ENCODE measurements around the gene C19orf25. TPM values are rescaled to one million over a fixed set of nuclear protein-coding genes. Genes with fewer than 3 reads are reported as not detected.
"Not testable (repeated sequence)": the region's sequence is repeated elsewhere in the genome, so short reads cannot be mapped to it uniquely, and the experiment has no call there.

C19orf25 gene
- total RNA-seq, 1 experiment from 2014 or later = 29.3 TPM

DNA sequence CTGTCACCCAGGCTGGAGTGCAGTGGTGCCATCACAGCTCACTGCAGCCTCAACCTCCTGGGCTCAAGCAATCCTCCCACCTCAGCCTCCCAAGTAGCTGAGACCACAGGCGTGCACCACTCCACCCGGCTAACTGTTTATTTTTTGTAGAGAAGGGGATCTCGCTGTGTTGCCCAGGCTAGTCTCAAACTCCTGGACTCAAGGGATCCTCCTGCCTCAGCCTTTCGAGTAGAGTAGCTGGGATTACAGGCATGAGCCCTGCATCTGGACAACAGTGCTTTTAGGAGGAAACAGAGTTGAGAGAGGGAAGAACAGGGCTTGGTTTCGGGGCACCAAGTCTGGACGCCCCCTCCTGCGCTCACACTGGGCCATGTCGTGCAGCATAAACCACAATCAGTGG is 40.8 kb upstream of the C19orf25 start:
- not testable (repeated sequence) for H3K4me1 ChIP-seq (replicated peaks); H3K27ac ChIP-seq; DNase-seq (ENCODE audit: low read depth in 1 of 2, low spot score in 2 of 2)

DNA sequence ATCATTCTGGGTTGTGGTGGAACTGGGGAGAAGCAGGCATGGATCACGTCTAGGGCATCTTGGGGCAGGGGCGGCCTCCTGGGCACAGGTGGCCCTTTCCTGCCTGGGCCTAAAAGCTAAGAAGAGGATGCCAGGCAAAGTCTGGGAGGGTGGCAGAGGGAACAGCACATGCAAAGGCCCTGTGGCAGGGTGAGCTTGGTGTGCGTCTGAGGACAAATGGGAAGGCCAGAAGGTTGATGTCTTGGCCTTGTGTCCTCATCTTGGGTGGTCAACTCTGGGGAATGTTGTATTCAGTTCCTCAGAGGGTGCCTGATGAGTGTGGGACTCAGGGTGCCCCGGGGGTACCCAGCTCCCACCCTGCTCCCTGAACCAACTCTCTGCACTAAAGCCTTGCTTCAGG is 39.5 kb upstream of the C19orf25 start:
- Histone ChIP-seq H3K9me3 (replicated peaks) (0 out of 2 replicates have a peak, but pooled peaks cover 2% of the 10 kb centered on the region), H3K36me3 (no peaks in the 10 kb centered on the region), H3K27me3 (replicated peaks) (peaks cover 19% of the 10 kb centered on the region), H3K4me3 (no peak overlapping the region), H3K4me1 (replicated peaks) (peaks cover 7% of the 10 kb centered on the region), H3K27ac (no peak overlapping the region)
- DNase-seq (ENCODE audit: low read depth in 1 of 2, low spot score in 2 of 2) = no peak

More for the DNA sequence above, 40.8 kb upstream of the C19orf25 start:
- peaks cover 30% of the 10 kb centered on the region for H3K27me3 ChIP-seq (replicated peaks)
- H3K4me3 ChIP-seq; H3K36me3 ChIP-seq; H3K9me3 ChIP-seq (replicated peaks): not testable (repeated sequence)

DNA sequence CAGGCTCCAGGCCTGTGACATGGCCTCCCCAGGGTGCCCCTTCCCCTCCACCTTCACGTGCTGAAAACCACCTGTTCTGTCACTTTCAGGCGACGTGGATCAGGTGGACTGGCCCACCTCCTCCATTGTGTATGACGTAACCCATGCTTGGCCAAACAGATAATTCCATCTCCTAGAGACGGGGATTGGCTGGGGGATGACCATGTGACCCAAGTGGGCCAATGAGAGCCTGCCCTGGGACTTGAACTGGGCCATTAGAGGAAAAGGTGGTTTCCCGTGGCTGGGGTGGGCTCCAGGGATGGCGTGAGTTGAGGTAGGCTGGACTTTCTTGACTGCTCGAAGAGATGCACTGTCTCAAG is 37.4 kb upstream of the C19orf25 start:
- Histone ChIP-seq H3K4me1 (replicated peaks) (peaks cover 17% of the 10 kb centered on the region), H3K27me3 (replicated peaks) (peaks cover 2% of the 10 kb centered on the region), H3K9me3 (replicated peaks) (peaks cover 2% of the 10 kb centered on the region; the same call in 1 of the 2 replicates), H3K36me3 (no peaks in the 10 kb centered on the region), H3K27ac (no peak overlapping the region), H3K4me3 (no peak overlapping the region)
- DNase-seq (ENCODE audit: low read depth in 1 of 2, low spot score in 2 of 2) = no peak

DNA sequence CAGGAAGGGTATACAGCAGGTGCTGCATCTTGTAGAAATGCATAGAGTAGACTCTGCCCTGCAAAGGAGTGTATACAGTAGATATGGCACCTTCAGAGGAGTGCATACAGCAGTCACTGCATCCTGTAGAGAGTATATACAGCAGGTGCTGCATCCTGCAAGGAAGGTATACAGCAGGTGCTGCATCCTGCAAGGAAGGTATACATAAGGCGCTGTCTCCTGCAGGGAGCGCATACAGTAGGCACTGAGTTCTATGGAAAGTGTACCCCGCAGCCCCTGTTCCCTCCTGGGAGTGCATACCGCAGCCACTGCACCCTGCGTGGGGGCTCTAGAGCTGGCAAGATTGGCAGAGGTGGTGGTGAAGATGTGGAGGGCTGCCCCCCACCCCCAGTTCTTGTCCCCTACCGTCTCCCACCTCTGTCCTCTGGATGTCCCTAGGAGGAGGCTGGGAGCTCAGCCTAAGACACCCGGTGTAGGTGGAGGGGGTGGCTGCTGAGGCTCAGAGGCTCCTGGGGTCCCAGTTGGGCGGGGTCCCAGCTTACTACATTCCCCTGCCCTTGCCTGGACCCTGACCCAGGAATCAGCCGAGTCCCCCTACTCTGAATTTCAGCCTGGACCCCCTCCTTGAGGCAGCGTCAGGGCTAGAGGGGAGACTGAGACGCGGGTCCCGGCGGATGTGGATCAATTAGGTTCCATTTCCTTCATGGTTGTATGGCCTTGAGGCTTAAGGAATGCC is 36.1 kb upstream of the C19orf25 start:
- H3K27ac ChIP-seq = no peak overlapping the region
- H3K4me3 ChIP-seq = no peak overlapping the region
- H3K4me1 ChIP-seq (replicated peaks) = peaks cover 17% of the 10 kb centered on the region
- no peaks in the 10 kb centered on the region for H3K36me3 ChIP-seq
- no peaks in the 10 kb centered on the region; the same call in none of the 2 replicates for H3K27me3 ChIP-seq (replicated peaks)
- no peak for DNase-seq (ENCODE audit: low read depth in 1 of 2, low spot score in 2 of 2)
- H3K9me3 ChIP-seq (replicated peaks) = peaks cover 2% of the 10 kb centered on the region; the same call in 1 of the 2 replicates

DNA sequence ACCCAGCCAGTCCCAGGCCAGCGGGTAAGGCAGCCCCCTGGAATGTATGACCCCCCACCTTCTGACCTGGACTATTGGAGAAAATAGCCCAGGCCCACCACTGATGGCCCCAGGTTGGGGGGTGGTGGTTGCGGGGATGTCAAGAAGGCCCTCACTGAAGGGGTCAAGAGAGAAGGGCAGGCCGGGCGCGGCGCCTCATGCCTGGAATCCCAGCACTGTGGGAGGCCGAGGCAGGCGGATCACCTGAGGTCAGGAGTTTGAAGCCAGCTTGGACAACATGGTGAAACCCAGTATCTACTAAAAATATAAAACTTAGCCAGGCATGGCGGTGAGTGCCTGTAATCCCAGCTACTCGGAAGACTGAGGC is 35.3 kb upstream of the C19orf25 start:
- Histone ChIP-seq H3K4me1 (replicated peaks) (peaks cover 17% of the 10 kb centered on the region), H3K27ac (no peak overlapping the region), H3K4me3 (no peak overlapping the region), H3K36me3 (no peaks in the 10 kb centered on the region), H3K9me3 (replicated peaks) (peaks cover 2% of the 10 kb centered on the region; the same call in 1 of the 2 replicates), H3K27me3 (replicated peaks) (no peaks in the 10 kb centered on the region; the same call in none of the 2 replicates)
- no peak for DNase-seq (ENCODE audit: low read depth in 1 of 2, low spot score in 2 of 2)

DNA sequence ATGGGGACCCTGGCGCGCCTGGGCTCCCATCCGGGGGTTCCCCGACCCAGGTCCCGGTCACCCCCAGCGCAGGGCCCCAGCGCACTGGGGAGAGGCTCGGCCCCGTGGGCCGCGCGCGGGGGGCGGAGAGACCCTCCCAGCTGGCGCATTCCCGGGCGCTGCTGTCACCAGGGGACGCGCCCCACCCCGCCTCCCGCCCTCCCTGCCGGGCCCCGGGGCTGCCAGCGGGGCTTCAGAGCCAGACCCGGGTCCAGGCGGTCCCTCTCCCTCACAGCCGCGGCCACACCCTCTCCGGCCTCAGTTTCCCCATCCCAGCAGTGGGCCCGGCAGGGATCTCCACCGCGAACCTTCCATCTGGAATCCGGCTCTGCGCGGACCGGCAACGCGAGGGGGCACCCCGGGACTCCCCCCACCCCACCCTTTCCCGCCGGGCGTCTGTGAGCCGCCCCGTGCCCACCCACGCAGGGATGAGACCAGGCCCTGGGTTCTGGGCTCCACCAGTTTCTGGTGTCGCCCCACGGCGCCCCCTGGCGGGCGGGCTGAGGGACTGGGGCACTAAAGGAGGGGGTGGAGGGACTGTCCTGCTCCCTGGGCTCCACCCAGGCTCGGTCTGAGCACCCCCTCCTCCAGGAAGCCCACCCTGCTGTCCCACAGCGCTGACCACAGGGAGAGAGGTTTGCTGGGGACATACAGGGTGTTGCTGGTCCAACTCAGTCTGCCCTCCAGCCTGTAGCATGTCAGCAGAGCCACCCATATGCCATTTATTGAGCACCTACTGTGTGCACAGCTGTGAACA is 34.7 kb upstream of the C19orf25 start:
- peaks cover 17% of the 10 kb centered on the region for H3K4me1 ChIP-seq (replicated peaks)
- peak; percentile 48 to 80 for DNase-seq (ENCODE audit: low read depth in 1 of 2, low spot score in 2 of 2)
- peaks cover 2% of the 10 kb centered on the region; the same call in 1 of the 2 replicates for H3K9me3 ChIP-seq (replicated peaks)

DNA sequence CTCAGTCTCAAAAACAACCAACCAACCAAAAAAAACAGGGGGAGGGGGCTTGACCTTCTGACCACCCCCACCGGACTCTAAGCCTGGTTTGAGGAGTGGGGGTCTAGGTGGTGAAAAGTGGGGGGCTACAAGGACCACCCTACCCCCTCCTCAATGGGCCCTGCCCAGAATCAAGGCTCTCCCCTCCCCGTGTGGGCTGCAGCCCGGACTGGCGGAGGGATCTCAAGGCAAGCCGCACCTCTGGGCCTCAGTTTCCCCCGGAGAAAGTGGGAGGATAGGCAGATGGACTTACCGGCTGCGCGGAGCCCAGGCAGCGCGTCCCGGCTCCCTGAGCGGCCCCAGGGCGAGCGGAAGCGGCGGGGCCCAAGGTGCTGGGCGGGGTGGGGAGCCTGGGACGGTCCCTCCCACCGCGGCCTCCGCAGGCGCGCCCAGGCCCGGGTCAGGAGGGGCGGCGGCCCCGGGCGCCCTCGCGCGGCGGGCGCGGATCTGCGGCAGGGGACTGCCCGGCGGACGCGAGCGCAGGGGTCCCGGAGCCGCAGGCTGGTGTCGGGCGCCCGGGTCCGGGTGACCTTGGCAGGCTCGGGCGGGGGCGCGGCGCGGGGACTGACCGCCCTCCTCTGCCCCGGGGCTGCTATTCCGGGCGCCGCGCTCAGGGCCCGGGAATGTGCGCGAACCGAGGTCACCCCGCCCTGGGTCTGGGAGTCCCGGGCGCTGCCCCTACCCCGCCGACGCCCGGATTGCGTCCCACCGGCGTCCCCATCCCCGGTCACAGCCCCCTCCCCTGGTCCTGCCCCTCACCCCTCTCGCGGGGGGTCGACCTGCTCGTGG is 33.9 kb upstream of the C19orf25 start, which contains the start of gene ADAMTSL5:
Gene ADAMTSL5, minus strand, starts transcription at position 349 of the 828 bp plus-strand sequence. CDS start 2,076 bp downstream, outside the sequence.
- Histone ChIP-seq H3K27ac (peak within 1 kb of the TSS; percentile 84), H3K27me3 (replicated peaks) (no peaks in the 10 kb centered on the region; the same call in 1 of the 2 replicates), H3K9me3 (replicated peaks) (peaks cover 5% of the 10 kb centered on the region; the same call in 1 of the 2 replicates), H3K36me3 (no peaks in the 10 kb centered on the region), H3K4me3 (peak within 1 kb of the TSS; percentile 64), H3K4me1 (replicated peaks) (peaks cover 17% of the 10 kb centered on the region)
- DNase-seq (ENCODE audit: low read depth in 1 of 2, low spot score in 2 of 2) = peak; percentile 53 to 71

More for the DNA sequence above, 34.7 kb upstream of the C19orf25 start:
- no peaks in the 10 kb centered on the region; the same call in none of the 2 replicates for H3K27me3 ChIP-seq (replicated peaks)
- H3K27ac ChIP-seq = peak overlapping the region; percentile 84
- H3K36me3 ChIP-seq = no peaks in the 10 kb centered on the region
- H3K4me3 ChIP-seq = peak overlapping the region; percentile 64

DNA sequence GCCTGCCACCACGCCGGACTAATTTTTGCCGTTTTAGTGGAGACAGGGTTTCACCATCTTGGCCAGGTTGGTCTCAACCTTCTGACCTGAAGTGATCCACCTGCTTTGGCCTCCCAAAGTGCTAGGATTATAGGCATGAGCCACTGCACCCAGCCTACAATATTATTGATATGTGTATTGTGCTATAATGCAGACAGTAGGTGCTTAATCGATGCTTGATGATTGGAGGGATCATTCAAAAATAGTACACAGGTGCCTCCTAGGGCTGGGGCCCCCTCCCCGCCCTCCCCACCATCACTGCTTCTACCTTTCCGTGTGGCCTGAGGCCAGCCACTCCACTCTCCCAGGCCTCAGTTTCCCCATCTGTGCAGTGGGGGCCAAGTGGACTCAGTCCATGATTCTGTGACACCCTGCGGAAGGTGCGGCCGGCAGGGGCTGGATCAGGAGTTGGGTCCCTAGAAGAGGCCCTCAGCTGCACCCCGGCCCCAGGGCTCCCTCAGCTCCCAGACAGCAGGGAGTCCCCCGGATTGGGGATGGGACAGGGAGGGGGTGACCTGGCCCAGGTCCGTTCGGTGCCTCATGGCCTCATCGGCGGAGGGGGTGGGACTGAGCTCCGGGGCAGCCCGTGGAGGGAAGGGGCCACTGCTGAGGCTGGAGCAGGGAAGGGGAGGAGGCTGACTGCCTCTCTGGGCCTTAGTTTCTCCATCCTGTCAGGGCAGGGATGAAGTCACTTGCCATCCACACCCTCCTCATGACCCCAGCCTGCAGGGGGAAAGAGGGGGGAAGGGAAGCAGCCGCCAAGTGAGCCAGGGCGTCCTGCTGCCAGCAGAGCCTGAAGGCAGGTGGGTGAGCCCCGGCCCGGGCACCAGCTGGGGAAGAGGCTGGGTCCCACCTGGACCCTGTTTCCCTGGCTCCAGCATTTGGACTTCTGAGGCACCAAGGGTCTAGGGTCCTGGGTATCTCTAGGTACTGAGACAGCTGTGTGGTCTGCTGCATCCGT is 32.6 kb upstream of the C19orf25 start:
- DNase-seq (ENCODE audit: low read depth in 1 of 2, low spot score in 2 of 2) = no peak
- Histone ChIP-seq H3K9me3 (replicated peaks) (peaks cover 5% of the 10 kb centered on the region; the same call in 1 of the 2 replicates), H3K27me3 (replicated peaks) (no peaks in the 10 kb centered on the region; the same call in 1 of the 2 replicates), H3K36me3 (no peaks in the 10 kb centered on the region), H3K4me3 (no peak overlapping the region), H3K4me1 (replicated peaks) (peaks cover 17% of the 10 kb centered on the region), H3K27ac (no peak overlapping the region)

DNA sequence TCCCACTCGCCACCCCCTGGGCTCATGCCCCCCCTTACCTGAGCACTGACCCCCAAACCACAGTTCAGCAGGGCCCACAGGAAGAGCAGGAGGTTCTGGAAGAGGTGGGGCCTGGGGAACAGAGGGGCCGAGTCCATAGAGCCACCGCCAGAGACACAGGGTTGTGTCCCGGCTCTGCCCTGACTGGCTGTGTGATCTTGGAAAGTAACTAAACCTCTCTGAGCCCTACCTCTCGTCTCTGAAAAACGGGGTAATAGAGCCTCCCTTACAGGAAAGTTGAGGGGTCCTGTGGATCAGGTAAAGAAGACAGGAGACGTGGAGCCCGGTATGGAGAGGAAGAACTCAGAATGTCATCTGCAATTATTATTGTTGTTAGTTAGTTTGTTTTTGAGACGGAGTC is 31.8 kb upstream of the C19orf25 start:
- H3K4me1 ChIP-seq (replicated peaks) = peaks cover 17% of the 10 kb centered on the region
- peaks cover 5% of the 10 kb centered on the region; the same call in 1 of the 2 replicates for H3K9me3 ChIP-seq (replicated peaks)

DNA sequence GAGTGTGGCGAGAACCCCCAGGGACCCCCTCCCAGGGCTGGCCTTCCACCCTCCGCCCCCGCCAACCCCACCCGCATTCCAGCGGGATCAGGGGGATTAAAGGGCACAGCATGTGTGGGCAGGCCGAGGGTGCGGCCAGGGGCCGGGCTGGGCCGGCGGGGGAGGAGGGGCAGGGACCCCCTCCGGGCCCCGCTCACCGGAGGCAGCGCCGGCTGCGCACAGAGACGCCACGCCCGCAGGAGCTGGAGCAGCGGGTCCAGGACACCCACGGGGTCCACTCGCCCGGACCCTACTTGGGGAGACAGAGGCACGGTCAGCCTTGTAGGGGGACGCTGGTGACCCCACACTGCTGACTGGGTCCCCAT is 31.4 kb upstream of the C19orf25 start:
- Histone ChIP-seq H3K4me1 (replicated peaks) (peaks cover 17% of the 10 kb centered on the region), H3K36me3 (no peaks in the 10 kb centered on the region), H3K9me3 (replicated peaks) (peaks cover 4% of the 10 kb centered on the region; the same call in 1 of the 2 replicates), H3K27ac (no peak overlapping the region), H3K27me3 (replicated peaks) (no peaks in the 10 kb centered on the region; the same call in 1 of the 2 replicates), H3K4me3 (no peak overlapping the region)
- DNase-seq (ENCODE audit: low read depth in 1 of 2, low spot score in 2 of 2) = no peak

More for the DNA sequence above, 31.8 kb upstream of the C19orf25 start:
- Histone ChIP-seq H3K27me3 (replicated peaks) (no peaks in the 10 kb centered on the region; the same call in 1 of the 2 replicates), H3K27ac (no peak overlapping the region), H3K4me3 (no peak overlapping the region), H3K36me3 (no peaks in the 10 kb centered on the region)
- no peak for DNase-seq (ENCODE audit: low read depth in 1 of 2, low spot score in 2 of 2)

DNA sequence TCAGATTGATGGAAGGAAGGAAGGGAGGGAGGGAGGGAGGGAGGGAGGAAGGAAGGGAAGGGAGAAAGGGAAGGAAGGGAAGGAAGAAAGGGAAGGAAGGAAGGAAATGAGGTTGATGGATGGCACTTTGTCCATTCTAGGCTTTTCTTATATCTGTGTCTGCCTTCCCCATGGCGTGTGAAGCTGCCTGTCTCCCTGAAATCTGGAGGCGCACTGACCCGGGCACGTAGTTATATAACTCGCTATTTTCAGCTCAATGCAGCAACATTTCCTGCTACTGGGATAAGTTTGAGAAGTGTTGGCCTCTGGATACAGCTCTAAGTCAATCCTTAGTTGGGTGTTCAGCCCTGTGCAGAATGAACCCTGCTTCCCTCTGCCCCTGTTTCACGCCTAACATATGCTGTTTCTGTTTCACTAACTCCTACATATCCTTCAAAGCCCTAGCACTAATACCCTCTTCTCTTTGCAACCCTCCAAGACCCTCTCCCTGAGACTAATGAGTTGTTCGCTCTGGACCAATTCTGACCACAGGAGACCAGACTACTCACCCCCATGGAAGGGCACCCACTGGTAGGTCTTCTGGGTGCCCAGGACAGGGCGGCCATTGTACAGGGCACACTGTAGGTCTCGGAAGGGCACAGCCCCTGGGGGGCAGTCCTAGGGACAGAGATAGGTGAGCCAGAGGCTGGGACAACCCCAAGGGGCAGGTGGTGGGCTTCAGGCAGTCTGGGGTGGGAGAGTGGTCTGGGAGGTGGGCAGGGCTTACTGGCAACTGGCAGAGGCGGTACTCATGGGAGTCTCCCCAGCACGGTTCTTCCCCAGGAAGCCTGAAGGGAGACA is 30.8 kb upstream of the C19orf25 start:
- Histone ChIP-seq H3K36me3 (no peaks in the 10 kb centered on the region), H3K4me1 (replicated peaks) (peaks cover 17% of the 10 kb centered on the region), H3K9me3 (replicated peaks) (peaks cover 4% of the 10 kb centered on the region; the same call in 1 of the 2 replicates), H3K4me3 (no peak overlapping the region), H3K27me3 (replicated peaks) (peaks cover 3% of the 10 kb centered on the region), H3K27ac (no peak overlapping the region)
- no peak for DNase-seq (ENCODE audit: low read depth in 1 of 2, low spot score in 2 of 2)

DNA sequence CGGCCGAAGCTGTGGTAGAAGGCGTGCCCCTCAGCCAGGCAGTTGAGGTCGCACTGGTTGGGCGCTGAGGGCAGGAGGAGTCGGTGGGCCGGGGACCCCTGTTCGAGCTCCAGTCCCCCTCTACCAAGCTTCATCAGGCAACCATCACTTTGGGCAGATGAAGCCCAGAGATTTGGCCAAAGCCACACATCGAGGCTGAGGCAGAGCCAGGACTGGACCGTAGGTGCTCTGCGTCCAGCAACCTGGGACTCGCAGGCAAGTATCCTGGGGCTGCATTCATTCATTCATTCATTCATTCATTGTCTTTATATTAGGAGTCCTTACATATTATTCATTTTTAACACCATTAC is 29.5 kb upstream of the C19orf25 start:
- Histone ChIP-seq H3K27ac (no peak overlapping the region), H3K4me3 (no peak overlapping the region), H3K4me1 (replicated peaks) (peaks cover 12% of the 10 kb centered on the region), H3K9me3 (replicated peaks) (peaks cover 4% of the 10 kb centered on the region; the same call in 1 of the 2 replicates), H3K27me3 (replicated peaks) (peaks cover 17% of the 10 kb centered on the region), H3K36me3 (no peaks in the 10 kb centered on the region)
- DNase-seq (ENCODE audit: low read depth in 1 of 2, low spot score in 2 of 2) = no peak
